ENCODE results near the gene FABP1.

GRCh38 chr2:88125344-88125923 lies 2.4 kb downstream of the FABP1 start:
- TF ChIP-seq CTCF (IDR thresholded peaks at IDR 0.05; ENCODE audit: control extremely low read depth in 1 of 3, insufficient read depth in 1 of 3, low read depth in 1 of 3, low read length in 3 of 3) (no peak), MAX (IDR thresholded peaks at IDR 0.05) (no peak), RAD21 (IDR thresholded peaks at IDR 0.05 in 1 of 2, conservative IDR thresholded peaks at IDR 0.05 in 1 of 2; ENCODE audit: low read depth in 2 of 2, low read length in 2 of 2) (no peak), POLR2AphosphoS5 (IDR thresholded peaks at IDR 0.05; ENCODE audit: low read depth, low read length) (no peak), POLR2A (IDR thresholded peaks at IDR 0.05; ENCODE audit: control extremely low read depth in 1 of 2, low read depth in 2 of 2, low read length in 2 of 2) (no peak), JUN (IDR thresholded peaks at IDR 0.05; ENCODE audit: low read depth, low read length) (no peak), EGR1 (IDR thresholded peaks at IDR 0.05; ENCODE audit: borderline replicate concordance, low read depth, low read length) (no peak), TAF1 (IDR thresholded peaks at IDR 0.05; ENCODE audit: low read depth, low read length) (no peak), USF2 (IDR thresholded peaks at IDR 0.05; ENCODE audit: low read length) (no peak)

All from H1 (cell line).